Daoy (cell line): Measurements from ENCODE around the gene CAPZA1. TPM values are rescaled to one million over a fixed set of nuclear protein-coding genes. Genes with fewer than 3 reads are reported as not detected.
A peak's percentile ranks its signal among the peaks of the same experiment; 100 is the strongest.

Experiments
- DNase-seq: peaks from one replicate; pipeline ENCODE4 v3.0.0-alpha.2; 2015; ENCODE audit warnings: low read depth
- total RNA-seq: library from RNA; depleted of rRNA; stranded (reverse); fragments of >200 nt; shearing (Covaris generic); gene quantifications from 2 replicates; pipeline ENCODE4 v1.2.3, GENCODE V29; 2014

The CAPZA1 gene
- total RNA-seq, 1 experiment from 2014 or later, result 342 TPM

DNA sequence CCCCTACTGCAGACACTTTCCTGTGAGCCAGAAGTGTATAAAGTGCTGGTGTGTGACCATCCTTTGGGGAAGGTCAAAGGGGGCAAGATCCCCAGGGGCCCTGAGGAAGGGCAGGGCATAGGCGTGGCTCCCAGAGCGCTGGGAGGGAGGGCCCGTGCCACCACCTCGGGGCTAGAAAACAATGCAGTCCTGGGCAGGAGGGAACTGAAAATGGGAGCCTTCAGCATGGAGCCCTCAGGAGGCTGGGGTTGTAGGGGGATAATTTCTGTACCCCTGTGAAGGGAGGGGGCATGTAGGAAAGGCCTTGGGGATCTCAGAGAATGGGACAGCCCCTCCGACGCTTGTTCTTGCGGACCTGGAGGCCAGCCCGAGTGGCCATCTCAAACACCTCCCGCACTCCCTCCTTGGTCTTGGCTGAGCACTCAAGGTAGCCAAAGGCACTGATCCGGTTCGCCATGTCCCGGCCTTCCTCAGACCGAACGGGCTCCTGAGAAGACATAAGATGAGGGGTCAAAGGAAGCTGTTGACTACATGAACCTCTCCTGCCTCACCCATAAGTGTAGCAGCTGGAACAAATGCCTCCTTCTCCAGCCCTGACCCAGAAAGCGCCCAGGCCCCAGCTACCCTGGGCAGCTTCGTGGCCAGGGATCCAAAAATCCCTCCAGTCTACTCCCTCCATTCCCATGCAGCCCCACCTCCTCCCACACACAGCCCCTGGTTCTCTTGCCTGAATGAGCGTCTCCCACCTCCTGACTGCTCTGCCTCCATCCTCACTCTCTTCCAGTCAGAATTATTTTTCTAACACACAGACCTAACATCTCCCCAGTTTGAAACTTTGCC is 81.8 kb downstream of the CAPZA1 start:
- peak; percentile 43 for DNase-seq

- DNase-seq, result no peak
These were observed 82.4 kb downstream of the CAPZA1 start for GRCh38 chr1:112702067-112702395.

- no peak for DNase-seq
These were observed 83.0 kb downstream of the CAPZA1 start for GRCh38 chr1:112702420-112703261.

- DNase-seq, result no peak
These were observed 84.1 kb downstream of the CAPZA1 start for GRCh38 chr1:112703706-112704105.

DNA sequence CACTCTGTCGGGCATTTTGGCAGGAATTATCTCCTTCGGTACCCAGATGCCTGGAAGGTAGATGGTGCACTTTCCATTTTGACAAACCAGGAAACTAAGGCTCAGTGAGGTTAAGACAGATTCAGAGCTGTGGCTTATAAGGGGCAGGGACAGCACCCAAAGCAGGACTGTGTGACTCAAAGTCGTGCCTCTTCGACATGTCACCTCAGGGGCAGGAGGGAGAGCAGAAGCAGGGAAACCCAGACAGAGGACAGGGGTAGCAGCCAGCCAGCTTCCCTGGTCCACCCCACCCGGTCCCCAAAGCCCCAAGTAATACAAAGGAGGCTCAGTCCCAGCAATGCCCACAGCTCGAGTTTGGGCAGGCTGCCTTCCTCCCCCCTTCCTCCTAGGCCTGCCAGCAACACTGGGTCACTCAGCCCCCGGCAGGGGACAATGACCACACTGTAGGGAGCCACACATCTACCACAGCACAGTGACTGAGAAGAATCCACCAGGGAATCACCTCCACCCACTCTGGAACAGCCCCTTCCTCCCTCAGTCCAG is 84.8 kb downstream of the CAPZA1 start:
- no peak for DNase-seq

DNA sequence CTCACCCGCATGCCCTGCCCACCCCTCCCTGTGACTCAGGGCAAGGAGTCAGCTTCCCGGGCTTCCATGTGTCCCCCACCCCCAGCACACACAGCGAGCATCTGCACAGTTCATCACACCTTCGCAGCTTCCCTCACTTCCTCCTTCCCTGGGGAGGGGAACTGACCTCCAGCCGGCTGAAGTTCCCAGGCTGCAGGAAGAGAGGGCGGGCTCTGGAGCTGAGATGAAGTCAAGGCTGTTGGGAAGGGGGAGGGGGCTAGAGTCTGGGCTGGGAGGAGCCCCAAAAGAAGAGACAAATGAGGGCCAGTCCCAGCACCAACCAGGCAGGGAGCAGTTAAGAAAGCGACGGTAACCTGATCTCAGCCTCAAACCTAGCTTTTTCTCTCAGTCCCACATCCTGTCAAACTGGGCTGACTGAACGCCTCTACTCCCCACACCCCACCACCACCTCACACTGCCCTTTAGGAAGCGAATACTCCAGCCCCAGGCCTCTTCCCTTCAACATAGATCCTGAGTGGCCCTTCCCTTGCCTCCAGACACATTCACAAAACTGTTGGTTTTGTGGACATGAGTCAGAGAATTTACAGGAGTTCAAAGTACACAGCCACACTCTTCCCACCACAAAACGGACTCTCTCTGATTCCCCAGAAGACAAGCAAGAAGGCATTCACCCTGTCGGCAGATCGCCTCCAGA is 85.4 kb downstream of the CAPZA1 start:
- DNase-seq, result peak; percentile 100

DNA sequence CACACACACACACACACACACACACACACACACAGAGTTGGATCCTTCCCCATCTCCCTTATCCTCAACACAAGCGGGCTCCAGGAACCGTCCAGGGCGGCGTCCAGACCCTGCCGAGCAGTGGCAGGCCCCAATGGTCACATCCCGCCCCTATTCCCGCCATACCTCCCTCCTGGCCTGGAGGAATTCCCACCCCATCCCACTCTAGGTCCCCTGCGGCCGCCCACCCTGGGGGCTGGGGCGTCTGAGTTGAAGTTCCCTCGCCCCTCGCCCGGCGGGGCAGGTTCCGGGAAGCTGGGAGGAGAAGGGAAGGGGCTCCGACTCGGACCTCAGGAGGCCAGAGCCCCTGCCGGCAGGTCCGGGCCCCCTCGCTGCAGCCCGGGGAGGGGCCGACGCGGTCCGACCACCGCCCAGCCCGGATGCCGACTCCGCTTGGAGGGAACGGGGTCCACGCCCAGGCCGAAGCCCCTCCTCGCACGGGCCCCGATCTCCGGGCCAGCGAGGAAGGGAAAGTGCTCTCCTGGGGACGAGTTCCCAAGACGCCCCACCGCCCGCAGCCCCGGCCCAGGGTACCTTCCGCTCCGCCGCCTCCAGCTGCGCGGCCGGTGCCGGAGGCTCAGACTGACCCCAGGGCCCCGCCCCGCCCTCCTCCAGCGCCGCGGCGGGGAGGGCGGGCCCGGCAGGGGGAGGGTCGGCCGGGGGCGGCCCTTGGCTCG is 87.0 kb downstream of the CAPZA1 start, which contains the start of gene RHOC:
Gene RHOC, minus strand, starts transcription at position 623 of the 716 bp plus-strand sequence. CDS start 3,328 bp downstream, outside the sequence.
- peak; percentile 90 for DNase-seq

- DNase-seq, result peak; percentile 97
These were observed 87.8 kb downstream of the CAPZA1 start for GRCh38 chr1:112707221-112708001.

DNA sequence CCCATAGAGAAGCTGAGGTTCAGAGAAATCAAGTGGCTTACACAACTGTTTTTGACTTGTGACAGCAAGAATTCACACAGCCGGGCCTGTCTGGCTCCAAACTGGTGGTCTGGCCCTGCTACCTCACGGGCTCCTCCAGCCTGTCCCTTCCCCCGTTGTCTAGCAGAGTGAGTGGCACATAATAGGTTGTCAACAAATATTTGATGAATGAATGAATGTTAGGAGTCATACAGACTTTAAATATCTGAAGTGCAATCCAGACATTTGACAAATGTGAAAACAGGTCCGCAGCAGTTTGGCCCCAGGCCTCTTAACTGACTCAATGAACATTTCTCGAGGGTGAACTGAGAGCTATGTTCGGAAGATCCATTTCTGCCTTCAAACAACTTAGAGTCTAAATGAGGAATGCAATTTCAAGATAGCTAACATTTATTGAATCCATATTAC is 88.4 kb downstream of the CAPZA1 start:
- no peak for DNase-seq

DNA sequence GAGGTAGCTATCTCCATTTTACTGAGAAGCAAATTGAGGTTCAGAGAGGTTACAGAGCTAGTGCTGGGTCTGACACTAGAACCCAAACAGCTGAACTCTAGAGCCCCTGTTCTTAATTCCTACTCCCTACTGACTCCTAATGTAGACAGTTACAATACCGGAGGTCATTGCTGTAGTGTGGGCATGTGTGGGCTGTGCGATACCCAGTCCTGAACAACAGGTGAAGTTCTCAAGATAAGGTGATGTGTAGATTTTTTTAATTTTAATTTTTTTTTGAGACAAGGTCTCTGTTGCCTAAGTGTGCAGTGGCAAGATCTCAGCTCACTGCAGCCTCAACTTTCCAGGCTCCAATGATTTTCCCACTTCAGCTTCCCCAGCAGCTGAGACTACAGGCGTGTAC is 88.9 kb downstream of the CAPZA1 start:
- DNase-seq, result no peak

DNA sequence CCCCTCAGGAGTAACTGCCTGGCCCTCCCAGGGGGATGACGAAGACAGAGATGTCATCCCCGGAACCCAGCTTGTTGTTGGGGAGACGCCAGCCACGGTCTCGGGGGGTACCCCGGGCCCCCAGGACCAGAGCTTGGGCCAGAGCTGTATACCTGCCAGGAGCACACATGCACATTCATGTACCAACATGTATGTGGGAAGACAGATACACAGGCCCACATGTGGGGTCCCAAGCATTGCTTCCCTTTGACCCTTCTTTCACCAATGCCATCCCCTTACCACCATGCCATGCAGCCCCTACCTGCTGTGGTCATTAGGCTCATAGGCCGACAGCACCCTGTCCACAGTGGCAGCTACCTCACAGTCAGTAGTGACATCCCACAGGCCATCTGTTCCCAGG is 90.5 kb downstream of the CAPZA1 start:
- no peak for DNase-seq

DNA sequence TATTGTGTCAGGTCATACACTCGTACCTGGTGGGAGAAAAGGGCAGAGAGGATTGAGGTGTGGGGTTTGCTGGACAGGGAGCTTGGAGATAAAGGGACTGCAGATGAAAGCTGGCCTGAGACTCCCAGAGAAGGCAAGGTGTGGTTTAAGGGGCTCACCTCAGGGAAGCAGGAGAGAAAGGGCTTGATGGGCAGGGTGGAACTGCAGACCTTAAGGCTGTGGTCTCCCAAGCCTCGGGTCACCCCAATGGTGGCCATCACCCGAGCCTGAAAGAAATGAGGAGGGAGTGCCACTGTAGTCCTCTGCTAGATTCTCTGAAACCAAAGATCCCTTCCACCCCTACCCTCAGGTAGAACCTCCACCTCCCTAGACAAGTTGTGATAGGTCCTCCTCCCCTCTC is 91.0 kb downstream of the CAPZA1 start:
- no peak for DNase-seq

DNA sequence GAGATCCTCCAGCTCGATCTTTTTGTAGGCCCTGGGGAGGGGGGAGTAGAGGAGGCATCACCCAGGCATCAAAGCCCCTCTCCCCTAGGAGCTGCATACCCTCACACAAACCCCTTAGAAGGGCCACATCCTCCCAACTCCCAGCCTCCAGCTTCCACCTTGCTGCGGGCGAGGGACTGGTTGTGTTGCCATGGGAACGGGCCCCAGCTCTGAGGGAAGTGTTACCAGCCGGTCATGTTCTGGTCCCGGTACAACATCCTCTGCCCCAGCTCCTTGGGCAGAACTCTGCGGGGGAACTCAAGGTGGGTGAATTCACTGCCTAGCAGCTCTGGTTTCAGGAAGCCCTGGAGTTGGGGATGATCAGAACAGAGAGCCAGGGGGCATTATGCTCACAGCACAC is 91.4 kb downstream of the CAPZA1 start:
- DNase-seq, result no peak

GRCh38 chr1:112711670-112712069 is 92.0 kb downstream of the CAPZA1 start:
- no peak for DNase-seq

DNA sequence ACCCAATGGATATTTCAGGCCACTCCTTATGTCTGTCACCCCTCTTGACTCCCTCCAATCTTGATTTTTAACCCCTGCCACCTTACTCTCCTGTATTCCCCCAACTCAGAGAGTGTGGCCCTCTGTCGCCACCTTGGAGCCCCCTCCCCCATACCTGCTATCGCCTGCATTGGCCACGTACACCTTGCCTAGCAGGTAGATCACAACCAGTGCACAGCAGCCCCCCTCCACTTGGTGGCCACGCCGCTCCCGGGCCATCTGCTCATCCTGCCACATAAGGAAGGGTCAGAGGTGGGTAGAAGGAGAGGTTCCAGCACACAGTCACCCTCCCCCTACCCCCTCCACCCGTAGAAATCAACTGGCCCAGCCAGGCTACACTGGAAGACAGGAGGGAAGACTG is 92.6 kb downstream of the CAPZA1 start:
- no peak for DNase-seq

- DNase-seq, result no peak
These were observed 93.1 kb downstream of the CAPZA1 start for GRCh38 chr1:112712701-112713128.

DNA sequence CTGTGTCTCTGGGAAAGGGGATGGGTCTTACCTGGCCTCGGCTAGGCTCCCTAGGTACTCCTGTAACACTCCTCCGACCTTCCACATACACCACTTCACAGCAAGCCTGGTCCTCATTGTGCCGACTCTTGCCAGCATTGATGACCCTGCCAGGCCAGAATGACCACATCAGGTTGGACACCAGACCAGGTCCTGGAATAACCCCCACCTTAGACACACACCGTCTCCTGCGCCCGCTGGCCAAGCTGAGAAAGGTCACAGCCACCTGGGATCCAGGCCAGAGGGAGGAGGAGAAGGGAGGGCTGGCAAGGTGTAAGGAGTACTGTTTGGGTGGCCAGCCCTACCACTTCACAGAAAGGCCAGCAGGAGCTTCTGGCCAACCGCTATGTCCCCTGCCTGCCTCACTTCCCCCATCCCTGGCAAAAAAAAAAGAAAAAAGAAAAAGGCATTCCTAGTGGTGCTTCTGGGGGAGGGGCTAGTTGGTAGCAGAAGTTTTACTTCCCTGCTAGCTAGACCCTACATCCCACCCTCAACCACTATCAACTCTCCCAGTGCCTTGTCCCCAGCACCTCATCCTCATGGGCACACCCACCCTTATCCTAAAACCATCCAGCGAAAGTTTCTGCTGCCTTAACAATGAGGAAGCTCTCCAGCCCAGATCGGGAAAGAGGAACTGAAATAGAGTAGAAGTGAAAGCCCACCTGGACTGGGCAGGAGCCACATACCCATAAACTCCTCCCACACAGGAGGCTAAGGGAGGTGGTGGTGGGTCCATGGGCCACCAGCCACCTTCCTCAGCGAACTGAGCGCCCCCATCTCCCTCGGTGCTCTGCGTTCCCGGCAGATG is 94.1 kb downstream of the CAPZA1 start:
- DNase-seq, result no peak

DNA sequence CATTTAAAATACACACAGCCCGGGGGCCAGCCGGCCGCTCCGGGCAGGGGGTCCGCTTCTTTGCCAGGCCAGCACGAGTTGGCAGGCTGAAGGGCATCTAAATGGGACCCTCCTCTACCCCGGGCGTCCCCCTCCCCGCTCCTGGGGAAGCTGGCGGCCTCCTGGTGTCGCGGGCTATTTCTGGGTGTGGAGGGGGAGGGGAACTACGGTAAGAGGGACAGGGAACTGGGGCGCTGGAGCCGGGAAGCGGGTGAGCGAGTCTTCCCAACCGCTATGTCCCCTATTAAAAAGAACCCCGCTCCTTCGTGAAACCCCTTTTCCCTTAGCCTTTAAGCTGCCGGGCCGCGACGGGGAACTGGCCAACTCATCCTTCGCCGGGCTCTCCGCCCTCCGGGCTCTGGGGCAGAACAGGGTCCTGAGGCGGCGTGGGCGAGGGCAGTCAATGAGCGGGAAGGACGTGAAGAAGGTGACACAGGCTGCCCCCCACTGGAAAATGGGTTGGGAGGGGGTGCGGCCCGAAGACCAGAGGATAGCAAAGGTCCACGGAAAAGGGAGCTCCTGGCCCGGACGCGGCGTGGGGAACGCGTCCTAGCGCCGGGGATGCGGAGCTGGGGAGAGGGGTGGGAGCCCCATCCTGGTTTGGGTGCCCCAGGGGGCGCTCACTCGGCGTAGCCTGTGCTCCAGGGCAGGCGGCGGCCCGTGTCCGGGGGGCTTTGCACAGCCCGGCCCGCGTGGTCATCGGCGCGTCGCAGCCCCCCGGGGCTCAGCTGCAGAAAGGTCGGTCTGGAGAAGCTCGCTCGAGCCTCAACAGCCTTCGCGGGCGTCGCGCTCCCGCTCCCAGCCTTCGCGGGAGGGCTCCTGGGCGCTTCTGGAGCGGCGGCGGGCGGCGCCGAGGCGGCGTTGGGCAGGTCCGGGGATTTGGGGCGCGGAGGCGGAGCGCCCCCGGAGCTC is 95.0 kb downstream of the CAPZA1 start:
- DNase-seq, result no peak
